IPS-18a (cell line): ENCODE results near the gene RUVBL2.
"Not testable (repeated sequence)": the region's sequence is repeated elsewhere in the genome, so short reads cannot be mapped to it uniquely, and the experiment has no call there.

ENCODE experiments used
- H3K27ac ChIP-seq: one replicate; pipeline ENCODE4 v1.5.1; 2013; ENCODE audit warnings: low read length
- H3K27me3 ChIP-seq: one replicate; pipeline ENCODE4 v1.6.1; 2013; ENCODE audit warnings: mild to moderate bottlenecking, low read length; ENCODE audit not compliant: control insufficient read depth, insufficient read depth
- H3K36me3 ChIP-seq: one replicate; pipeline ENCODE4 v1.6.1; 2013; ENCODE audit warnings: low read depth, low read length; ENCODE audit not compliant: control insufficient read depth
- H3K4me1 ChIP-seq: one replicate; pipeline ENCODE4 v1.6.1; 2013; ENCODE audit warnings: low read depth, low read length; ENCODE audit not compliant: control insufficient read depth
- H3K4me3 ChIP-seq: one replicate; pipeline ENCODE4 v1.5.1; 2013; ENCODE audit warnings: low read length
- H3K9ac ChIP-seq: one replicate; pipeline ENCODE4 v1.6.1; 2013; ENCODE audit warnings: mild to moderate bottlenecking, low read length, moderate library complexity
- H3K9me3 ChIP-seq: one replicate; pipeline ENCODE4 v1.6.1; 2013; ENCODE audit warnings: low read depth, low read length; ENCODE audit not compliant: control insufficient read depth

Gene RUVBL2

DNA sequence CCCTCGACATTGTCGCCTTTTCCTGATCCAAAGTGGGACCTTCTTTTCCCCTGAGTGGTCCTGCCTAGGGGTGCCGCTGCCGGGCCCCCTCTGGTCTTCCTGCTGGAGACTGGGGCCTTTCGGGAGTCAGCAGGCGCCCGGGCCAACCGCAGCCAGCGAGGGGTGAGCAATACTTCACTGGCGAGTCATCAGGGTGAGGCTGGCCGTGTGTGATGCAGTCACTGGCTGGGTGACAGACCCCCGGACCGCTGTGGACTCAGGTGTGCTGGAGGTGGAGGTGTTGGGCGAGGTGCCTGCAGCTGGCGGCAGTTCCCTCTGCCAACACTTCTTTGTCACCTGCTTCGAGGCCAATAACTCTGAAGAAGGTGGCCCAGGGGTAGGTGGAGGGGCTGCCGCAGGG, 48.5 kb downstream of the RUVBL2 start:
- no peaks in the 10 kb centered on the region for H3K36me3 ChIP-seq
- H3K27me3 ChIP-seq = no peaks in the 10 kb centered on the region
- no peaks in the 10 kb centered on the region for H3K9me3 ChIP-seq
- H3K9ac ChIP-seq = no peak overlapping the region
- H3K4me3 ChIP-seq = no peak overlapping the region
- H3K27ac ChIP-seq = no peak overlapping the region
- no peaks in the 10 kb centered on the region for H3K4me1 ChIP-seq

GRCh38 chr19:49042666-49043065, 49.0 kb downstream of the RUVBL2 start:
- H3K4me3 ChIP-seq, H3K36me3 ChIP-seq, H3K9ac ChIP-seq, H3K27me3 ChIP-seq, H3K4me1 ChIP-seq, H3K9me3 ChIP-seq, H3K27ac ChIP-seq: not testable (repeated sequence)

DNA sequence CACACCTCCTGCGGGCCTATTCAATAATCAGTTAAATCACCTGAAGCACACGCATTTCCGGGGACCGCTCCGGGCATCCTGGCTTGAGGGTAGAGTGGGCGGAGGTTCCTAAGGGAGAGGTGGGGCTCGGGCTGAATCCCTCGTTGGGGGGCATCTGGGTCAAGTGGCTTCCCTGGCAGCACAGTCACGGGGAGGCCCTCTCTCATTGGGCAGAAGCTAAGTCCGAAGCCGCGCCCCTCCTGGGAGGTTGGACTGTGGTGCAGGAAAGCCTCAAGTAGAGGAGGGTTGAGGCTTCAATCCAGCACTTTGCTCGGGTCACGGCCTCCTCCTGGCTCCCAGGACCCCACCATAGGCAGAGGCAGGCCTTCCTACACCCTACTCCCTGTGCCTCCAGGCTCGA, 49.9 kb downstream of the RUVBL2 start, which contains the start of gene CGB5:
CGB5 (plus strand) TSS at position 301 of the 400 bp plus-strand sequence. CDS start 362 bp downstream, outside the sequence.
- not testable (repeated sequence) for H3K4me3 ChIP-seq, H3K9me3 ChIP-seq, H3K9ac ChIP-seq, H3K27ac ChIP-seq, H3K27me3 ChIP-seq, H3K4me1 ChIP-seq, H3K36me3 ChIP-seq

DNA sequence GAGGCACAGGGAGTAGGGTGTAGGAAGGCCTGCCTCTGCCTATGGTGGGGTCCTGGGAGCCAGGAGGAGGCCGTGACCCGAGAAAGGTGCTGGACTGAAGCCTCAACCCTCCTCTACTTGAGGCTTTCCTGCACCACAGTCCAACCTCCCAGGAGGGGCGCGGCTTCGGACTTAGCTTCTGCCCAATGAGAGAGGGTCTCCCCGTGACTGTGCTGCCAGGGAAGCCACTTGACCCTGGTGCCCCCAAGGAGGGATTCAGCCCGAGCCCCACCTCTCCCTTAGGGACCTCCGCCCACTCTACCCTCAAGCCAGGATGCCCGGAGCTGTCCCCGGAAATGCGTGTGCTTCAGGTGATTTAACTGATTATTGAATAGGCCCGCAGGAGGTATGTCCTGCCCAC, 55.3 kb downstream of the RUVBL2 start, which contains the start of gene CGB8:
CGB8 (minus strand) TSS at position 101 of the 400 bp plus-strand sequence. CDS start 372 bp downstream, outside the sequence.
- H3K27me3 ChIP-seq, H3K4me3 ChIP-seq, H3K27ac ChIP-seq, H3K9me3 ChIP-seq, H3K4me1 ChIP-seq, H3K36me3 ChIP-seq, H3K9ac ChIP-seq: not testable (repeated sequence)

DNA sequence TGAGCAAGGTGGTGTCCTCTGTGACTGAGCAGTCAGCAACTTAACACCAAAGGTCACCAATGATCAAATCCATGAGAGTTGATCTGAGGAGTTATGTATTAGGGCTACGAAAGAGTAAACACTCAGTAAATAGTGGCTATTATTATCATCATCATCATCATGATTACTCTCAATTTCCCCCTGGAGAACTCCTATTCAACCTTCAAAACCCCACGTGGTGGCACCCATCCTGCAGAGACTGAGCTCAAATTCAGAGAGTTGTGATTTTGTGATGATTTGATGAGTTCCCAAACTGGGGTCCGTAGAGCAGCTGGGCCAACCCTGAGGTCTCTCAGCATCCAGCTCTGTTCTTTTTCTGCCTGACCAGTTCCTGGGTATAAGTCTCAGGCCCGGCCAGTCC, 56.1 kb downstream of the RUVBL2 start:
- not testable (repeated sequence) for H3K36me3 ChIP-seq, H3K9me3 ChIP-seq, H3K9ac ChIP-seq, H3K4me3 ChIP-seq, H3K4me1 ChIP-seq, H3K27me3 ChIP-seq, H3K27ac ChIP-seq

GRCh38 chr19:49050376-49051033, 56.8 kb downstream of the RUVBL2 start:
- H3K27me3 ChIP-seq, H3K4me3 ChIP-seq, H3K4me1 ChIP-seq, H3K9ac ChIP-seq, H3K27ac ChIP-seq, H3K9me3 ChIP-seq, H3K36me3 ChIP-seq: not testable (repeated sequence)

- Histone ChIP-seq H3K4me3 (peak overlapping the region; percentile 38), H3K36me3 (no peaks in the 10 kb centered on the region), H3K9me3 (no peaks in the 10 kb centered on the region), H3K27me3 (peaks cover 53% of the 10 kb centered on the region), H3K4me1 (peaks cover 10% of the 10 kb centered on the region), H3K27ac (no peak overlapping the region), H3K9ac (no peak overlapping the region)
These were observed 62.6 kb downstream of the RUVBL2 start for GRCh38 chr19:49056101-49056901.

- Histone ChIP-seq H3K4me1 (peaks cover 10% of the 10 kb centered on the region), H3K27me3 (peaks cover 53% of the 10 kb centered on the region), H3K4me3 (peak overlapping the region; percentile 38)
- H3K36me3 ChIP-seq, H3K27ac ChIP-seq, H3K9me3 ChIP-seq, H3K9ac ChIP-seq: not testable (repeated sequence)
These were observed 63.4 kb downstream of the RUVBL2 start for GRCh38 chr19:49056902-49057596.

DNA sequence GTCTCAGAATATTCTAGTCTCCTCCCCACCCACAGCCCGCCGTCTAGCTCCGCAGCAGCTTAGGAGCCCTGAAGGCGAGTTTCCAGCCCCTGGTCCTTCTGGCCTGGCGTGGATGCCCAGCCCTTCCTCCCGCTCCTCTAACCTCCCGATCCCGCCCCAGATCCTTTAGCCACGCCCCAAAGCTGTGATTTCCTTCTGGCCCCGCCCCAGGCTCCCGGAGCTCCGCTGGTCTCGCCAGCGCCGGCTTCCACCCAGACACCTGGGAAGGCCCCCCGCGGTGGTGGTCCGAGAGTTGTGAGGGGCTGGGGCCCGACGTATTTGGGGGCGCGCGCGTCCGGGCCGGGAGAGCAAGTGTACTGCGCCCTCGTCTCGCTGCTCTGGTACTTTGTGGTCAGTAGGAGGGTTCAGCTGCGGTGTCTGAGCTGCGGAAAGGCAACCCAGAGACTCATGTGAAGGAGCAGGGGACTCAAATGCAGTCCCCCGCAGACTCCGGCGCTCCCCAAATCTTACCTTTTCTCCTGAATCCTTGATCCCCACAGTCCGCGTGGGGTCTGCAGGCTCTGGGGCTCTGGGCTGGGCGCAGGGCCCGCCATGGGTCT, 64.0 kb downstream of the RUVBL2 start, which contains the start of gene CGB7:
CGB7 (minus strand) TSS at position 114 of the 599 bp plus-strand sequence. CDS start 2,374 bp downstream, outside the sequence.
- Histone ChIP-seq H3K36me3 (no peaks in the 10 kb centered on the region), H3K9ac (no peak within 1 kb of the TSS), H3K9me3 (no peaks in the 10 kb centered on the region), H3K4me3 (peak within 1 kb of the TSS; percentile 38), H3K27me3 (peaks cover 53% of the 10 kb centered on the region), H3K27ac (no peak within 1 kb of the TSS), H3K4me1 (peaks cover 10% of the 10 kb centered on the region)

DNA sequence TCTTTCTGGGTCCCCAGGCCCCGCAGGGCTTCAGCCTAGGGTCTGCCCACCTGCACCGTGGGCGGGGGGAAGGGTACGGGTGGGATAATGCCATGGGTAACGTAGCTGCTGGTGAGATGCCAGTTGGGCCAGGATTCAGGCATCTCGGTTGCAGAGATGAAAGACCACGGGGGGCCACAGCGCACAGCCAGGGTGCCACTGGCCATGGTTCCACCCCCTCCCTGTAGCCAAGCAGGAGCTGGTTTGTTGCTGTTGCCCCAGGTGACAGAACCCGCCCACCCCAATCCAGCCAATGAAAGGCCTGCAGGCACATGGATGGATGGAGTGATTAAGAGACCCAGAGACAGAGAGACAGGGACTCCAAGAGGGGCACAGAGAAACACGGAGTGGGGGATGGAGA, 64.9 kb downstream of the RUVBL2 start:
- no peak overlapping the region for H3K4me3 ChIP-seq
- peaks cover 53% of the 10 kb centered on the region for H3K27me3 ChIP-seq
- peaks cover 10% of the 10 kb centered on the region for H3K4me1 ChIP-seq
- no peak overlapping the region for H3K27ac ChIP-seq
- H3K9me3 ChIP-seq = no peaks in the 10 kb centered on the region
- no peaks in the 10 kb centered on the region for H3K36me3 ChIP-seq
- no peak overlapping the region for H3K9ac ChIP-seq

- no peaks in the 10 kb centered on the region for H3K9me3 ChIP-seq
- peaks cover 53% of the 10 kb centered on the region for H3K27me3 ChIP-seq
- H3K9ac ChIP-seq = no peak overlapping the region
- no peak overlapping the region for H3K4me3 ChIP-seq
- H3K27ac ChIP-seq = no peak overlapping the region
- no peaks in the 10 kb centered on the region for H3K36me3 ChIP-seq
- peaks cover 10% of the 10 kb centered on the region for H3K4me1 ChIP-seq
These were observed 65.4 kb downstream of the RUVBL2 start for GRCh38 chr19:49059053-49059452.
